DND-41 (cell line): ENCODE results near the gene ZNF654.

Experiments used
- ATAC-seq: fragments of 200-7000 bp; cut with Tn5 transposase; 3 replicates; pipeline ENCODE4 v1.9.1; 2021; ENCODE audit warnings: low read depth; ENCODE audit not compliant: insufficient read depth
- DNase-seq: peaks from one replicate; pipeline ENCODE4 v3.0.0-alpha.2; 2020
- H2AFZ ChIP-seq: 2 replicates; pipeline ENCODE4 v1.6.0; 2012; ENCODE audit warnings: low read depth, low read length
- H3K27ac ChIP-seq: 2 replicates; pipeline ENCODE4 v1.5.1; 2012; ENCODE audit warnings: low read length, inconsistent platforms
- H3K27me3 ChIP-seq: fragments of 200-600 bp; sonication (generic); 2 replicates; pipeline ENCODE4 v1.6.0; 2012; ENCODE audit warnings: low read length, mild to moderate bottlenecking, inconsistent platforms; ENCODE audit not compliant: insufficient read depth, poor library complexity
- H3K36me3 ChIP-seq: 2 replicates; pipeline ENCODE4 v1.5.1; 2012; ENCODE audit warnings: low read length, inconsistent platforms; ENCODE audit not compliant: insufficient read depth
- H3K4me1 ChIP-seq: 2 replicates; pipeline ENCODE4 v1.5.1; 2012; ENCODE audit warnings: mild to moderate bottlenecking, low read length; ENCODE audit not compliant: insufficient read depth
- H3K4me2 ChIP-seq: 2 replicates; pipeline ENCODE4 v1.6.0; 2012; ENCODE audit warnings: mild to moderate bottlenecking, moderate library complexity, low read length, inconsistent platforms; ENCODE audit not compliant: insufficient read depth
- H3K4me3 ChIP-seq, 2 experiments: fragments of 200-600 bp in 1 of 2; shearing (Covaris generic) in 1 of 2; 2 replicates each; pipeline ENCODE4 v1.5.1; 2012 to 2016; ENCODE audit warnings: inconsistent platforms in 2 of 2, low read length in 2 of 2, mild to moderate bottlenecking in 2 of 2, low read depth in 1 of 2, moderate library complexity in 1 of 2
- H3K79me2 ChIP-seq: 2 replicates; pipeline ENCODE4 v1.6.0; 2012; ENCODE audit warnings: low read length, inconsistent platforms; ENCODE audit not compliant: insufficient read depth
- H3K9ac ChIP-seq: 2 replicates; pipeline ENCODE4 v1.6.0; 2012; ENCODE audit warnings: low read depth, mild to moderate bottlenecking, inconsistent platforms, low read length, moderate library complexity
- H3K9me3 ChIP-seq: 2 replicates; pipeline ENCODE4 v1.5.1; 2012; ENCODE audit warnings: low read length, moderate library complexity, mild to moderate bottlenecking, inconsistent platforms; ENCODE audit not compliant: insufficient read depth, severe bottlenecking
- H4K20me1 ChIP-seq: 2 replicates; pipeline ENCODE4 v1.6.0; 2012; ENCODE audit warnings: low read length; ENCODE audit not compliant: insufficient read depth
- EZH2 ChIP-seq: IDR thresholded peaks from 3 replicates; pipeline ENCODE4 v1.6.1; 2012; ENCODE audit warnings: borderline replicate concordance, low read depth, mild to moderate bottlenecking, moderate library complexity, low read length, inconsistent platforms; ENCODE audit not compliant: severe bottlenecking
- TF ChIP-seq, protein P1 (sequence below): IDR thresholded peaks from 2 replicates; pipeline ENCODE4 v1.5.1; 2012; ENCODE audit warnings: borderline replicate concordance, low read length, moderate library complexity, mild to moderate bottlenecking; ENCODE audit not compliant: poor library complexity, severe bottlenecking; ENCODE audit errors: extremely low read depth

The ZNF654 gene

DNA sequence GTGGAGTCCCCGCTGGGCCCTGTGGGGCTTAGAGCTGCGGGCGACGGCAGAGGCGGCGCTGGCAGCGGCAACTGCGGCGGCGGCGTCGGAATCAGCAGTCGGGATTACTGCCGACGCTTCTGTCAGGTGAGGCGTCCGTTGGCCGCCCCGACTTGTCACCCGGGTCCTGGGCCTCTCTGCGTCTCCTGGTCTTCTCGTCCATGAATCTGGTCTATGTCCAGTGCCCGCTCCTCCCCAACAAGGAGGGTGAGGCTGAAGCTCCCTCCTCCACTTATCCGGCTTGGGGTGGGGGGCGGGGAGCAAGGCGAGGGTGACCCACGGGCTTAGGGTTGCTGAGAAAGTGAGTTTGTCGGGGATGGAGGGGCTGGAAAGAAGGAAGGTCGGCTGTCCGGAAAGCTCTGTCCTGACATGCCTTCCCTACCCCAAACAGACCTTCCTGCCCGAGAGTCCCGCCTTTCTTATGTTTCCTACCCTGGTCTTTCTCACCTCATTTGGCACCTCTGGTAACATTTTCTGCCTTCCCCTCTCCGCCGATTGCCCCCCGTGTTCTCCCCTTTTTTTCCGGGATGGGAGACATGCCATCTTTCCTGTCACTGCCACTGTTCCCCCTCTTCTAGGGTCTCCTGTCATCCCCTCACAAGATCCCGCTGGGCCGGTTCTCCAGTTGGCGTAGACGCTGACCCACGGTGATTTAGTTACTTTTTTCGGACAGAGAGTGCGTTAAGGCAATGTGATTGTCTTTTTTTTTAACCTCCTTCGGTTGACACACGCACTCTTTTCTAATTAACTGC lies 520 bp downstream of the ZNF654 start:
- peak overlapping the region; percentile 87 for H2AFZ ChIP-seq
- peak; percentile 18; the same call in 2 of the 3 replicates for ATAC-seq
- DNase-seq, result peak; percentile 26
- peak overlapping the region; percentile 78 for H3K4me2 ChIP-seq
- H4K20me1 ChIP-seq, result peaks cover 52% of the 10 kb centered on the region
- no peaks in the 10 kb centered on the region for H3K9me3 ChIP-seq
- H3K9ac ChIP-seq, result peak overlapping the region; percentile 88
- H3K27me3 ChIP-seq, result no peaks in the 10 kb centered on the region
- peaks cover 83% of the 10 kb centered on the region for H3K79me2 ChIP-seq
- peaks cover 36% of the 10 kb centered on the region for H3K36me3 ChIP-seq
- H3K4me3 ChIP-seq, result peak overlapping the region; percentile 92 to 97
- peak overlapping the region; percentile 86 for H3K27ac ChIP-seq
- TF ChIP-seq, protein P1, sequence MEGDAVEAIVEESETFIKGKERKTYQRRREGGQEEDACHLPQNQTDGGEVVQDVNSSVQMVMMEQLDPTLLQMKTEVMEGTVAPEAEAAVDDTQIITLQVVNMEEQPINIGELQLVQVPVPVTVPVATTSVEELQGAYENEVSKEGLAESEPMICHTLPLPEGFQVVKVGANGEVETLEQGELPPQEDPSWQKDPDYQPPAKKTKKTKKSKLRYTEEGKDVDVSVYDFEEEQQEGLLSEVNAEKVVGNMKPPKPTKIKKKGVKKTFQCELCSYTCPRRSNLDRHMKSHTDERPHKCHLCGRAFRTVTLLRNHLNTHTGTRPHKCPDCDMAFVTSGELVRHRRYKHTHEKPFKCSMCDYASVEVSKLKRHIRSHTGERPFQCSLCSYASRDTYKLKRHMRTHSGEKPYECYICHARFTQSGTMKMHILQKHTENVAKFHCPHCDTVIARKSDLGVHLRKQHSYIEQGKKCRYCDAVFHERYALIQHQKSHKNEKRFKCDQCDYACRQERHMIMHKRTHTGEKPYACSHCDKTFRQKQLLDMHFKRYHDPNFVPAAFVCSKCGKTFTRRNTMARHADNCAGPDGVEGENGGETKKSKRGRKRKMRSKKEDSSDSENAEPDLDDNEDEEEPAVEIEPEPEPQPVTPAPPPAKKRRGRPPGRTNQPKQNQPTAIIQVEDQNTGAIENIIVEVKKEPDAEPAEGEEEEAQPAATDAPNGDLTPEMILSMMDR, result no peak
- no peak for TF ChIP-seq EZH2
- H3K4me1 ChIP-seq, result peaks cover 60% of the 10 kb centered on the region

DNA sequence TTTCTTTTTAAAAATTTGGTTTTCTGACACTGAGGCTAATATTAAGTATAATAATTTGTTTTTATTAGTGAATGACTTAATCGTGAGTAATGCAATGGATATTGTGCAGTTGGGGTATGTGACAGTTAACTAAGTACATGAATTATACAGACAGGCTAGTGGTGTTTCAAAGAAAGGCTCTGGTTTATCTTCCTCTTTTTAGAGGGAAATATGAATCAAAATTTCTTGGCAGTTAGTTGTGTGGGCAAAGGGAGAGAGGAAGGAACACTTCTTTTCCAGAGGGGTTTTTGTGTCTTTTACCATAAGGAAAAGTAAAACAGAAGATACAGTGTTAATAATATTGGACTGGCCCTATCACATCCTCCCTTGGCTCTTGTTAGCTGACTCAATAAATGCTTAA lies 2.7 kb downstream of the ZNF654 start:
- H3K4me1 ChIP-seq, result peaks cover 47% of the 10 kb centered on the region
- H3K79me2 ChIP-seq, result peaks cover 93% of the 10 kb centered on the region
- TF ChIP-seq, protein P1, result no peak
- no peak for TF ChIP-seq EZH2
- ATAC-seq (no peak), DNase-seq (no peak)
- no peaks in the 10 kb centered on the region for H3K9me3 ChIP-seq
- no peaks in the 10 kb centered on the region for H3K27me3 ChIP-seq
- no peak overlapping the region for H3K27ac ChIP-seq
- peaks cover 45% of the 10 kb centered on the region for H4K20me1 ChIP-seq
- H3K36me3 ChIP-seq, result peaks cover 15% of the 10 kb centered on the region
- H2AFZ ChIP-seq, result no peak overlapping the region
- peak overlapping the region; percentile 78; the same call in 1 of the 2 replicates for H3K4me2 ChIP-seq
- H3K9ac ChIP-seq, result peak overlapping the region; percentile 88; the same call in 1 of the 2 replicates
- H3K4me3 ChIP-seq, result peak overlapping the region in 1 of 2 experiments; percentile 35; a peak in 1 of 4 replicates

DNA sequence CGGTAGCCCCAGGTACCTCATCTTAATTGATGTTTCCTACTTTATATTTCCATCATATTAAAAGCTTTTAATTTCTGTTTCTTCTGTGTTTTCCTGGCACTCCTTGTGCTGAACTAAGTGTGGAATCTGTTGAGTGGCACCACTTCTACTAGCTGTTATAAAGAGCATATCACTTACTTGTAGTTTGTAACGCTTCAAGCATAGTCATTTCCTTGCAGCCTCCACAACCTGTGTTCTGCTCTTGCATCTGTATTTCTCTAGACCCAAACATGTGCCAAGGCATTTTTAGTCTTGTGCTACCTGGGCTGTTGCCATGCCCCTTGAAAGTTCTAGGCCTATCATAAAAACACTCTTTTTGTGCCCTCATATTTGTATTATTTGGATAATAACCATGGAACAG lies 16.0 kb downstream of the ZNF654 start:
- Histone ChIP-seq H3K4me3 (no peak overlapping the region), H3K9ac (no peak overlapping the region), H2AFZ (no peak overlapping the region), H3K9me3 (no peaks in the 10 kb centered on the region), H4K20me1 (peaks cover 11% of the 10 kb centered on the region), H3K36me3 (no peaks in the 10 kb centered on the region), H3K27ac (no peak overlapping the region), H3K4me1 (0 out of 2 replicates have a peak, but pooled peaks cover 4% of the 10 kb centered on the region), H3K79me2 (peaks cover 95% of the 10 kb centered on the region), H3K4me2 (no peak overlapping the region), H3K27me3 (no peaks in the 10 kb centered on the region)
- ATAC-seq, result no peak
- no peak for TF ChIP-seq EZH2
- TF ChIP-seq, protein P1, result no peak
- no peak for DNase-seq
